ENCODE results near the gene UBTF.
"Not testable (repeated sequence)": the region's sequence is repeated elsewhere in the genome, so short reads cannot be mapped to it uniquely, and the experiment has no call there.

UBTF gene

GRCh38 chr17:44247876-44248736 is 28.6 kb upstream of the UBTF start:
- no peak for DNase-seq (ENCODE audit: low spot score)

DNA sequence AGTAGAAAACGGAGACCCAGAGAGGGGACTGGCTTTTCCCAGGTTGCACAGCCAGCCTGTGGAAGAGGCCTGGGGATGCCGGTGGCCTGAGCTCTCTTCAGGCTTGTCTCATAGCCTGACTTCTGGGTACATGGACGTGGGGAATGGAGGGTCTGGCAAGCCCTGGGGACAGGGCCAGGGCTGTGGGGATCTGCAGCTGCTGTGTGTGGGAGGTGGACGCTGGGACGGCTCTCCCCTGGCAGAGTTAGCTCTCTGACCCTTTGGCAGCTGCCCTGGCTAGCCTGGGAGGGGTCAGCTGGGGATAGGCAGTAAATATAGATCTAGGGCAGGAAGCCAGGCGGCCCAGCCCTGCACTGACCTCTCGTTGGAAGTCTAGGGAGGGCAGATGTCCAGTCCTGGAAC is 28.0 kb upstream of the UBTF start:
- no peak for DNase-seq (ENCODE audit: low spot score)

- no peak for DNase-seq (ENCODE audit: low spot score)
These were observed 21.7 kb upstream of the UBTF start for GRCh38 chr17:44241106-44241624.

DNA sequence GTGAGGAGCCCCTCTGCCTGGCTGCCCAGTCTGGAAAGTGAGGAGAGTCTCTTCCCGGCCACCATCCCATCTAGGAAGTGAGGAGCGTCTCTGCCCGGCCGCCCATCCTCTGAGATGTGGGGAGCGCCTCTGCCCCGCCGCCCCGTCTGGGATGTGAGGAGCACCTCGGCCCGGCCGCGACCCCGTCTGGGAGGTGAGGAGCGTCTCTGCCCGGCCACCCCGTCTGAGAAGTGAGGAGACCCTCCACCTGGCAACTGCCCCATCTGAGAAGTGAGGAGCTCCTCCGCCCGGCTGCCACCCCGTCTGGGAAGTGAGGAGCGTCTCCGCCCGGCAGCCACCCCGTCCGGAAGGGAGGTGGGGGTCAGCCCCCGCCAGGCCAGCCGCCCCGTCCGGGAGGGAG is 18.4 kb upstream of the UBTF start:
- DNase-seq (ENCODE audit: low spot score): not testable (repeated sequence)

- no peak for DNase-seq (ENCODE audit: low spot score)
These were observed 17.0 kb upstream of the UBTF start for GRCh38 chr17:44236444-44236991.

- DNase-seq (ENCODE audit: low spot score): no peak
These were observed 16.1 kb upstream of the UBTF start for GRCh38 chr17:44235583-44235936.

DNA sequence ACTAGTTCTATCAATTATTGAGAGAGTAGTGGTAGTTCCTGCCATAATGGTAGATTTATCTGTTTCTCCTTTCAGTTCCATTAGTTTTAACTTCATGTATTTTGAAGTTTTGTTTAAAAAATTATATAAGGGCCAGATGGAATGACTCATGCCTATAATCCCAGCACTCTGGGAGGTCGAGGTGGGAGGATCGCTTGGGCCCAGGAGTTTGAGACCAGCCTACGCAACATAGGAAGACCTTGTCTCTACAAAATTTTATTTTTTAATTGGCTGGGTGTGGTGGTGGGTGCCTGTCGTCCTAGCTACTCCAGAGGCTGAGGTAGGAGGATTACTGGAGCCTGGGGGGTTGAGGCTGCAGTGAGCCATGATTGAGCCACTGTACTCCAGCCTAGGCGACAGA is 14.1 kb upstream of the UBTF start:
- no peak for DNase-seq (ENCODE audit: low spot score)

- no peak for DNase-seq (ENCODE audit: low spot score)
These were observed 12.6 kb upstream of the UBTF start for GRCh38 chr17:44232061-44232460.

GRCh38 chr17:44230140-44230539 is 10.7 kb upstream of the UBTF start:
- DNase-seq (ENCODE audit: low spot score): no peak

- DNase-seq (ENCODE audit: low spot score): no peak
These were observed 9.6 kb upstream of the UBTF start for GRCh38 chr17:44229090-44229489.

DNA sequence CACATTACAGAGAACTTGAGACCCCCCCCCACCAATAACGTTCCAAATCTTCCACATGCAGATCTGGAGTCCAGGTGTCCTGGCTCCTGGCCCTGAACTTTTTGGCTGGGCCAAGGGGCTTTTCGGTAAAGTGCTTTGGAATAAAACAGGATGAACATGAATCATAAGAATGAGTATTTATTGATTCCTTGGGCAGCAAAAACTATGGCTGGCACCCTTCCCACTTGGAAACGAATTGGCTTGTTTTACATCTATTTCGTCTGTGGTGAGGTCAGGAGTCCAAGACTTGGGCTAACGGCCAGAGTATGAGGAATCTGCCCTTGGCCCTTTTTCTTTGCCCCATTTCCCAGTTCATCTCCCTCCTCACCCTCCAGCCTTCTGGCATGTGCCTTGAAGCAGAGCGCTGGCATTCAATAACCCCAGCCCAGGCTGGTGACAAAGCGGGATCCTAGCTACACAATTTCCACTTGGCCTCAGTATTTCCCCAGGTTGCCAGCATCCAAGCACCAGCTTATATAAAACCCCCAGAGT is 4.1 kb upstream of the UBTF start:
- DNase-seq (ENCODE audit: low spot score): no peak

- DNase-seq (ENCODE audit: low spot score): peak; percentile 55
These were observed 2.8 kb upstream of the UBTF start for GRCh38 chr17:44222112-44222869.

- DNase-seq (ENCODE audit: low spot score): no peak
These were observed 2.3 kb upstream of the UBTF start for GRCh38 chr17:44221862-44222111.

- peak; percentile 53 for DNase-seq (ENCODE audit: low spot score)
These were observed 1.8 kb upstream of the UBTF start for GRCh38 chr17:44221084-44221861.

DNA sequence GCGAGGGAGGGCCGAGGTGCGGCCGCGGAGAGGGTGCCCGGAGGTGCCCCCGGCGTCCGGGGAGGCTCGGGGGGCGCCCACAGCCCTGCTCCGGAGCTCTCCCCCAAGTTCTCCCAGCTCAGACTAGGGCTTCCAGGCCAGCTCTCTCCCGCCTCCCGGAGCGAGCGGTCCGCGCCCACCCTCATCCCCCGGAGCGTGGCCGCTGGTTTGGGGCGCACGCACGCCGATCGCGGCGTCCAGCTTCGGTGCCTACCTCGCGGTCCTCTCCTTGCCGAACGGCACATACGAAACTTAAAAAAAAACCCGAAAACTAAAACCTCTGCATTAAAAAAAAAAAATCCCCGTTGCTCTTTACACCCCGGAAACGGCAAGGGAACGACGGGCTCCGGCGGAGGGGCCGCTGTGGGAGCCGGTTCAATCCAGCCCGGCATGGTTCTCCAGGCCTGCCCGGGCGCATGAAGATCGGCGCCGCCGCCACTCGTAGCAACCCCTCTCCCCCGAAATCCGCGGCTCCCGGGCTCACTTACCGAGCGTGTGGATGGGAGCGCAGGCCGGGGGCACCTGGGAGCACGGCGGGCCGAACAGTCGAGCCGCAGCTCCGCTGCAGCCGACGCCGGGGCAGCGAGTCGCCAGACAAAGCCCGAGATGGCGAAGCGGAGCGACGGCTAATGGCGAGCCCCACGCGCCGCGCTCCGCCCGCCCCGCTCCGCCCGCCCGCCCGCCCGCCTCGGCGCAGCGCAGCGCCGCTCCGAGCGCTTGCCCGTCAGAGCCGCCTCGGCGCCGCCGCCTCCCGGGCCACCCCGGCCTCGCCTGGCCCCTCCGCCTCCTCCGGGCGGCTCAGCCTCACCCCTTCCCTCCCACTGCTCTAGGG is 973 bp upstream of the UBTF start:
- DNase-seq (ENCODE audit: low spot score): peak; percentile 48

DNA sequence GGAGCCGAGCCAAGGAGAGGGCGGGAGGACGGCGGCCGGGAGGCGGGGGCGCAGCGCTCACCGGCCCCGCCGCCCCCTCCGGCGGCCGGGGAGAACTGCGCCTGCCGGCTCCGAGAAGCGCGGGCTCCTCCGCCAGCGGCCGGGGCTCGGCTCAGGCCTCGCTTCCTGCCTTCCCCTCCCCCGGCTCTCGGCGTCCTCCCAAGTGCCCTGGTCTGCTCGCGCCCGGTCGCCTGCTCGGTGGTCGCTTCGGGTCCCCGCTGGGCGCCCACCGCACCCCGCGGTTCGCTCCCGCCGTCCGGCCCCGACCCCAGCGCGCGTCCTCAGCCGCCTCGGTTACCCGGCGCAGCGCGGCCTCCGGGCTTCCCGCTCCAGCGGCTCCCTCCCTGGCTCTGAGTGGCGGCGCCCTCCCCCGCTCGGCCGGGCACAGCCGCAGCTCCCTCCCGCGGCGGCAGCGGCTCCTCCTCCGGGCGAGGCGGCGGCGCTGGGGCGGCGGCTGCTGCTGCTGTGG is 313 bp downstream of the UBTF start:
- peak; percentile 66 for DNase-seq (ENCODE audit: low spot score)

DNA sequence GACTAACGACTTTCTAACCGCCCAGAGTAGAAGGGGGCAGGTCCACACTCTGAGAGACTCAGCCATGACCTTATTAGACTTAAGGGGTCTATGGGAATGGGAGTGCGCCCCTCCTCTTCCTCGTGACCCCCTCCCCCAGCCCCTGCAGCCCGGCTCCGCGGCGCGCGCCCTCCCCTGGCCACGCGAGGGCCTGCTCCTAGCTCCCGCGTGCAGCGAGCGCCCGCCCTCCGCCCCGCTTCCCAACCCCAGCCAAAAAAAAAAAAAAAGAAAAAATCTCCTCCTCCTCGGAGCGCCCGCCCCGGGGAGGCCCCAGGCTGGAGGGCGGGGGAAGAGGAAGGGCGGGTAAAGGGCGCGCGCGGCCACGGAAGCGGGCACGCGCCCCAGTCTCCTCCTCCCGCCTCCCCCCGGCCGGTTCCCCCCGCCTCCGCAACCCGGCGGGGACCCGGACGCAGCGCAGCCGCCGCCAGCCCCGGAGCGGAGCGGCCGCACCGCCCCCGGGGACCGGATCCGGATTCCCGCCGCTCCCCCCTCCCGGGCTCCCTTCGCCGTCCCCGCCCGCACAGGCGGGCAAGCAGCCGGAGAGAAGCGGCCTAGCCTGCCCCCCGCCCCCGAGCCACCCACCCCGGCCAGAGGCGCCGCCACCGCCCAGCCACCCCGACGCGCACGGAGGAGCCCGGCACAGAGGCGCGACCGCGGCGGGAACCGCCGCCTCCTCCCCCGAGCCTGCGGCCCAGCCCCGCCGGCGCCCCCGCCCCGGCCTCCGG is 949 bp downstream of the UBTF start:
- peak; percentile 89 for DNase-seq (ENCODE audit: low spot score)

GRCh38 chr17:44217738-44218343 is 1.6 kb downstream of the UBTF start:
- DNase-seq (ENCODE audit: low spot score): no peak

DNA sequence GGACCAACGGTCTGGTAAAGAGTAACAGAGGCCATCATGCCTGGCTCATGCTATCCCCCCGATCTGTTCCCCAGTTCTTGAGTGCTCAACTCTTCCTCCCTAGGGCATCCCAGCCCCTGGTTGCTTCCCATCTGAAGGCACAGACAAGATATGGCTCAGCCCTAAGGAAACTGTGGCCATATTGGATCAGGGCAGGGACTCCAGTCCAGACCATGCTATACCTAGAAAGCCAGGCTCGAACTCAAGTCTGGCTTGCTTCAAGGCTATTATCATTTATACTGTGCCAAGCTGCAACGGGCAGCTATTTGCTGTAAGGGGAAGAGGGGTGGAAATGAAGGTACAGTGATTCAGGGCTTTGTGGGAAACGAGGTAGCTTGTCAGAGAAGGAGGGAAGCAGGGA is 2.8 kb downstream of the UBTF start:
- no peak for DNase-seq (ENCODE audit: low spot score)

DNA sequence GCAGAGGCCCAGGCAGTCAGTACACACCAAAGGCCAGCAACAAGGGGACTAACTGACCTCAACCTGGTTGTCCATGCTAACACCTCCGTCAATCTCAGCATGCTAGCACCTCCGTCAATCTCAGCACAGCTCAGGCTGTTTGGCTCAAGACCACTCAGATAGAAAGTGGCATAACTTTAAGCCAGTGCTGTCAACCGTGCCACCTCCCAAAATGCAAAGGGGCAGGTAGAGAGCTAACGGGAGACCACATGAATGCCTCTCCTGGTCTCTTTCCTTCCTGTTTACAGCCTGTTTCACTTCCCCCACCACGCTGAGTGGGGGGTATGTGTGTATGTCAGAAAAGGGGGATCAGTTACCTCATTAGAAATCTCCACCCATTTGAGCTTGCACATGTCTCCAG is 3.3 kb downstream of the UBTF start:
- DNase-seq (ENCODE audit: low spot score): peak; percentile 38
